GM21529 (cell line): Measurements from ENCODE around the gene CBARP.

Experiments
- ATAC-seq: cut with Tn5 transposase; IDR thresholded peaks from one replicate; pipeline ENCODE4 v1.9.1; 2021; ENCODE audit not compliant: unreplicated experiment

Gene CBARP, protein sequence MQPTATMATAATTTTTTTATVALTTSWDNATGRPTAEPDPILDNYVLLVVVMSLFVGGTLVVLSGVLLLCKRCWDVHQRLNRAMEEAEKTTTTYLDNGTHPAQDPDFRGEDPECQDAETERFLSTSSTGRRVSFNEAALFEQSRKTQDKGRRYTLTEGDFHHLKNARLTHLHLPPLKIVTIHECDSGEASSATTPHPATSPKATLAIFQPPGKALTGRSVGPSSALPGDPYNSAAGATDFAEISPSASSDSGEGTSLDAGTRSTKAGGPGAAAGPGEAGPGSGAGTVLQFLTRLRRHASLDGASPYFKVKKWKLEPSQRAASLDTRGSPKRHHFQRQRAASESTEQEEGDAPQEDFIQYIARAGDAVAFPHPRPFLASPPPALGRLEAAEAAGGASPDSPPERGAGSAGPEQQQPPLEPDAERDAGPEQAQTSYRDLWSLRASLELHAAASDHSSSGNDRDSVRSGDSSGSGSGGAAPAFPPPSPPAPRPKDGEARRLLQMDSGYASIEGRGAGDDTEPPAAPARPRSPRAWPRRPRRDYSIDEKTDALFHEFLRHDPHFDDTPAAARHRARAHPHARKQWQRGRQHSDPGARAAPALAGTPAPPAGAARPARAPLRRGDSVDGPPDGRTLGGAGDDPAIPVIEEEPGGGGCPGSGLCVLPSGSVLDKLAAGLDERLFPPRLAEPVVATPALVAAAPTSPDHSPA

DNA sequence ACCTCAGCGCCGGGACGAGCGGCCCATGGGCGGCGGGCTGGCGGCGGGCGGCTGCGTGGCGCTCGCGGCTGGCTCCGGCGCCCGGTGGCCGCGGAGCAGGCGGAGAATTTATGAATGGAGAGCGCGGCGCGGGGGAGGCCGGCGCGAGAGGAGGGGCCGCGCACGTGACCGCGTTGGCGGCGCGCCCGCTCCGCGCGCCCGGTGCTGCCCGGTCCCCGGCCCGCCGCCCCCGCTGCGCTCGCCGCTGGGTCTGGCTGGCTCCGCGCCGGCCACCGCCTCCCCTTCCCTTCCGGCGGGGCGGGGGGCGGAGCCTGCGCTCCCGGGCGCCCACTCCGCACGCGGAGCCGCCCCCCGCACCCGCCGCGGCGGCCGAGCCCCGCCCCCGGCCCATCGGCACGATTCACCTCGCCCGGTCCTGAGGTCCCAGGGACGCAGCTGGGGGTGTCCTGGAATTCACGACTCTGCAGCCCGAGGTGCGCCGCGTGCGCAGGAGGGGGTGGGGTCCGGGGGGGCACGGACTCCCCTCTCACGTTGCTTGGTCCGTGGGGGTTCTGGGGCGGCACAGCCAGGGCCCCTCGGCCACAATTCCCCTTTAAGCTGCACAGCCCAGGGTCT, at the start of gene CBARP:
Gene CBARP (minus strand): TSS at position 252 of the 615 bp plus-strand sequence. CDS start 1,905 bp downstream, outside the sequence.
- no peak for ATAC-seq

DNA sequence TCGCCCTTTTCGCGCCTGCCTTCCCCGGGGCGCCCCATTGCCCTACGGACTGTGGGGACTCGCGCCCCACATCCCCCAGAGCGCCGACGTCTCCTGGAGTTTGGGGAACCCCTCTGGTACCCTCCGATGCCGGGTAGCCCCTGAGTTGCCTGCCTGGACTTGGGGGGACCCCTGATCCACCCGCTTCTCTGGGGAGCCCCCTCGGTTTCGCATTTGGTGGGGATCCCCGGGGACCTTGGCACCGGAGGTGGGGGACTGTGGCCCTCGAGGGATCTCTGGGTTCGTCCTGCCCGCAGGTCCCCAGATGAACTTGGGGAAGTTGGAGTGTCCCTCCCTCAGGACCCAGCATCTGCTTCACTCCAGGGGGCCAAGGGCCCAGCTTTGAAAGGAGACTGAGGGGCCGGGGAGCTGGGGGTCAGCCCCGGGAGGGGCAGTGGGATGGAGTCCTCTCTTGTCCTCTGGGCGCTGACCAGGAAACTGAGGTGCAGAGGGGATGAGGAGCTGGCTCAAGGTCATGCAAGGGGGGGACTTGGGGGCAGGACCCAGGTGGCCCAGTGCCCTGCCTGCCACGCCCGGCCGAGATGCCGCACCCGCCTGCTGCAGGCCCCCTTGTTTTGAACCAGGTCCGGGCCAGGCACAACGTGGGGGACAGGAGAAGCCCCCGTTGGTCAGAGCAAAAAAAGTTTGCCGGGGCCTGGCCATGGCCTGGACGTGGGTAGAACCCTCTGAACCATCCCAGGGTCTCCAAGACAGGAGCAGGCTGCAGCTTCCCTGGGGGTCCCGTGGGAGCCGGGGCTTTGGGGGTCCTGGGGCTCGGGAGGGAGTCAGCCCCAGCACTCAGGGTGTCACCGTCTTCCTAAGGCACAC, 48.9 kb upstream of the CBARP start:
- no peak for ATAC-seq

DNA sequence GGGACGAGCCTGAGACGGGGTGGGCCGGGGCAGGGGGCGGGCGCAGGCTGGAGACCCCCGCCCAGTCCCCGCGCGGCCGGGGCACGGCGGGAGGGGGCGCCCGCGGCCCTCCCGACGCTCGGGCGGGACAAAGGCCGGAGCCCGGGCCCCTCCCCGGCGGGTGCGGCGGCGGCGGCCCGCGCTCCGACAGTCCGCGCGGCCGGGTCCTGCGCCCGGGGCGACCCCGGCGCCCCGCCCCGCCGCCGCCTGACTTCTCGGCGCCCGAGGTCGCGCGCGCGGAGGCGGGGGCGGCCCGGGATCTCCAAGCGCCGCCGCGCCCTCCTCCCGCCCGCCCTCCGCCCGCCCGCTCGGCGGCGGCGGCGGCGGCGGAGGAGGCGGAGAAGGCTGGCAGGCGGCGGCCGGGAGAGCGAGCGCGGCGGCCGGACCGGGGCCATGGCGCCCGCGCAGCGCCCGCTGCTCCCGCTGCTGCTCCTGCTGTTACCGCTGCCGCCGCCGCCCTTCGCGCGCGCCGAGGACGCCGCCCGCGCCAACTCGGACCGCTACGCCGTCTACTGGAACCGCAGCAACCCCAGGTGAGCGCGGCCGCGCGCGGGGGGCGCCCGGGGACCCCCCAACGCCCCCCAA, 48.0 kb upstream of the CBARP start, which contains the start of gene EFNA2:
Gene EFNA2 (plus strand): TSS at position 137 of the 624 bp plus-strand sequence. CDS start 296 bp downstream, at position 433.
- ATAC-seq: no peak

DNA sequence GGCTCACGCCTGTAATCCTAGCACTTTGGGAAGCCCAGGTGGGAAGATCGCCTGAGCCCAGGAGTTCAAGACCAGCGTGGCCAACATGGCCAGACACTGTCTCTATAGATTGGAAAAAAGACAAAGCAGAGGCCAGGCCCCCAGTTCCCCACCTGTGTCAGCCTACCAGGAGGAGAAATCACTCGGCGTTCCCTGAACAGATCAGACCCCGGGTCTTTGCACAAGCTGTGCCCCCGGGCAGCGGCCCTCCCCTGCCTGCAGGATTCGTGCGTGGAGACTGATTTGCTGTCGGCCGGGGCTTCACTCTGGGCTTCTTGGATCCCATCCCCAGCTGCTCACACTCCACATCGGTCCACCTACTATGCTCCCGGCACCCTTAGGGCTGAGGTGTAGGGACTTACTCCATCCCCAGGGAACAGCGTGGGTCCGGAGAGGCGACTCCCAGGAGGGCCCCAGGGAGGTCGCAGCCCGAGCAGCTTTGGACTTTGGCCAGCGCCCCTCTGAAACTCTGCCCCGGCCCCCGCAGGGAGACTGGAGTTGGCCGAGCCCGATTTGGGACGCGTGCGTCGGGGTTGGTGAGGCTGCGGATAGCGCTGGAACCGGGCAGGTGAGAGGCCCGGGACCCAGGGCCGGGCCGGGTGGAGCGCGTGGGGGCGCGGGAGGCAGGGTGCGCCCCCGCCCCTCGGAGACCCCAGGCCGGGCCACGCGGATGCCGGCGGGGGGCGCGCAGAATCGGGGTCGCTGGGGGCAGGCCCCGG, 47.4 kb upstream of the CBARP start:
- no peak for ATAC-seq

DNA sequence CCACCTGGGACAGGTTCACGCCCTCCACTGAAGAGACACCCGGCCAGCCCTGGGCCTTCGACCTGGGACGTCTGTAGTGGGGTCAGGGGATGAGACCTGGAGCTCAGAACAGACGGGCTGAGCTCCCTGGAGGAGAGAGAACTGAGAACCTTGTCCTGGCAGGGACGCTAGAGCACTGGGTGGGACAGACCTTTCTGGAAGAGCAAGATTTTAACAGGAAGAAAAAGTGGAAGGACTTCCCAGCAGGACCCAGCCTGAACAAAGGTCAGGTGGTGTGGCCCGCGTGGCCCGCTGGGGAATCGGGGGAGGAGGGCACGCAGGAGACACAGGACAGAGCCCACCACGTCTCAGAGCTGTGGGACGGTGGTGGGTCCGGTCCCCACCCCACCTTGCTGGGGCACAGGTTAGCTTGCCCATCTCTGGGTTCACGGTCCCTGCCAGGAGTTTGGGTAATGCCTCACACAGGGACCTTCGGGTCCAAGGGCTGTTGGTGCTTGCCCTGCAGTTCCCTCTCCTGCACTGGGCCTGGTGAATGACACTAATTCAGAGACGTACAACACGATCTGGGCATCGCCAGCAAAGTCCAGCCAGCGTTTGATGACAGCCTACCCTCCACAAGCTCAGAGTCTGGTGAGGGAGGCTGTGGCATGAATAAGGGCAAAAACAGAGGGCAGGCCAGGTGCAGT, 46.6 kb upstream of the CBARP start:
- ATAC-seq: no peak

DNA sequence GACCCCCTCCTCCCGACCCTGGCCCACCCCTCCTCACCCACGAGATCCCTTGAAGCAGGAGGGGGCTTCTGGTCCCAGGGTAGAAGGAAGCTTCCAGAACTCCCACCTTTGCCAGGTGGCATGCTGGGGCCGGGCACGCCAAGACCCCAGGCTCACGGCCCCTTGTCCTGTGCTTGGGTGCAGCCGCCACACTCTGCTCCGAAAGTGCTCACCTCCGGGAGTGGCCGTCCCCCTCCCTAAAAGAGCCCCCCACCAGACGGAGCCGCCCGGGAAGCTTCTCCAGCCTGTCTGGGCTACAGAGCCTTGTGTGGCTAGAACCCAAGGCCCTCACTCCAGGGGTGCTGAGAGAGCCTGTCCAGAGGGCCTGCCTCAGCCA, 46.1 kb upstream of the CBARP start:
- no peak for ATAC-seq

DNA sequence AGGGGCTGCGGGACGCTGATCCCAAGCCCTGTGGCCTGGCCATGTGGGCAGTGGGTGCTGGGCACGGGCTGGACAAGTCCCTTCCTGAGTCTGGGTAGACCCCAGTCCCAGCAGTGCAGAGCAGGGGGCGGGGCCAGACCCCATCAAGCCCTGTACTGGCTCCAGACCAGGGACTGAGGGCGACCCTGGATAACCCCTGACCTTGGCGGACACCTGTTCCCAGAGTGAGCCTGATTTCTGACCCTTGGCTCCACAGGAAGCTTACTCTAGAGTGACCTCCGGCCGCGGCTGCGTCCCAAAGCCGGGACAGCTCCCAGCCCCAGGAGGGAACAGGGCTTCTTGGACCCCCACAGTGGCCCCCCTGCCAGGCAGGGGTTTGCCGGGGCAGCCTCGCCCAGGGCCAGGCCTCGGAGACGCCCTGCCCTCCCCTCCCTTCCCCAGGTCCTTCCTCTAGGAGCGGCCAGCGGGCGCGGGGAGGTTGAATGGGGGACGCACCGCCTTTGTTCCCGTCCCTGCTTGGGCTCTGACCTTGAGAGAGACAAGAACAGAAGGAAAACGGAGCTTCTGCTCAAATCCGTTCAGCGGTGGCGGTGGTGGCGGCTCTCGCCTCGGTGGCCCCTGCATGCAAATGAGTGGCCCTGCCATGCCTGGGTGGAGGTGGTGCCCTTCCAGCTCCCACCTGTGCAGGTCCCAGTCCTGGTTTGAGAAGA, 45.6 kb upstream of the CBARP start:
- no peak for ATAC-seq

DNA sequence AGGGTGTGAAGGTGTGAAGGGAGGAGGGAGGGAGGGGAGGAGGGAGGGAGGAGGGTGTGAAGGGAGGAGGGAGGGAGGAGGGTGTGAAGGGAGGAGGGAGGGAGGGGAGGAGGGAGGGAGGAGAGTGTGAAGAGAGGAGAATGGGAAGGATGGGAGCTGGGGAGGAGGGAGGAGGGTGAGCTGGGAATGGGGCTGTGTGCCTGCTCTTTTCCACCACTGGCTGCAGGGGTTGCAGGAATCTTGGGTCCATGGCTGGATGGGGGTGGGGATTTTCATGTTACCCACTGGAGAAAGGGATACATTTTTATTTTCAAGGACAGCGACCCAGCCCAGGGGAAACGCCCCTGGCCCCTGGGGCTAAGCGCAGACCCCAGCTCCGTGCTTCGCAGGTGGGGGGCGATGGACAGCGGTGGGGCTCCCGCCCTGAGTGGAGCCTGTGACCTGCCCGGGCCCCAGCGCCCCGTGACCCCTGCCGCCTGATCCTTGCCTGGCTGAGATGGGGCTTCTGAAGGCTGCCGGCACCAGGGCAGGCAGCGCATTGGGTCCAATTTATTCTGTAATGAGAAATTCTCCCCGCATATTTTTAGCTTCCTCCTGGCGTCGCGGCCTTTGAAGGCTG, 44.9 kb upstream of the CBARP start:
- ATAC-seq: no peak

DNA sequence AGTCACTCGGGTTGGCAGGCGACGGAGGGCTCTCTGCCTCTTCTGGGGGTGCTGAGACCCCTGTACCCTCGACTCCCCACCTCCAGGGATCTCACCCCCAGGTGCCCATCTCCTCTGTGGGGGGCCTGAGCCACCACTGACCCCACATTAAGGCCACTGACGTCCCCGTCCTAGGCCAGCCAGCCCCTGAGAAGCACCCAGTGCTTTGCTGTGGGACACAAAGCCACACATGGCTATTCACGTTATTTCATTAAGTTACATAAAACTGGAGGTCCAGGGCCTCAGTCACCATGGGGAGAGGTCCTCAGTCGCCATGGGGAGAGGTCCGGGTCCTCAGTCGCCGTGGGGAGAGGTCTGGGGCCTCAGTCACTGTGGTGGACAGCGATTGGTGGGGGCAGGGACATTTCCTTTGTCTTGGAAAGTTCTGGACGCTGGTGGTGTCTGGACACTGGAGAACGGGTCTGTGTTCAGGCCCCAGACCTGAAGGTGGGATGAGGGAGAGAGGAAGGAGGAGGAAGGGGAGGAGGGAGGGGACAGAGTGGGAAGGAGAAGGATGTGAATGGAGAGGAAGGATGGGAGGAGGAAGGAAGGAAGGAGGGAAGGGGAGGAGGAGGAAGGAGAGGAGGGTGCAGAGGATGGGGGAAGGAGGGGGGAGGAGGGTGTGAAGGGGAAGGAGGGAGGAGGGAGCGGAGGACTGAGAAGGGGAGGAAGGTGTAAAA, 43.9 kb upstream of the CBARP start:
- ATAC-seq: no peak

DNA sequence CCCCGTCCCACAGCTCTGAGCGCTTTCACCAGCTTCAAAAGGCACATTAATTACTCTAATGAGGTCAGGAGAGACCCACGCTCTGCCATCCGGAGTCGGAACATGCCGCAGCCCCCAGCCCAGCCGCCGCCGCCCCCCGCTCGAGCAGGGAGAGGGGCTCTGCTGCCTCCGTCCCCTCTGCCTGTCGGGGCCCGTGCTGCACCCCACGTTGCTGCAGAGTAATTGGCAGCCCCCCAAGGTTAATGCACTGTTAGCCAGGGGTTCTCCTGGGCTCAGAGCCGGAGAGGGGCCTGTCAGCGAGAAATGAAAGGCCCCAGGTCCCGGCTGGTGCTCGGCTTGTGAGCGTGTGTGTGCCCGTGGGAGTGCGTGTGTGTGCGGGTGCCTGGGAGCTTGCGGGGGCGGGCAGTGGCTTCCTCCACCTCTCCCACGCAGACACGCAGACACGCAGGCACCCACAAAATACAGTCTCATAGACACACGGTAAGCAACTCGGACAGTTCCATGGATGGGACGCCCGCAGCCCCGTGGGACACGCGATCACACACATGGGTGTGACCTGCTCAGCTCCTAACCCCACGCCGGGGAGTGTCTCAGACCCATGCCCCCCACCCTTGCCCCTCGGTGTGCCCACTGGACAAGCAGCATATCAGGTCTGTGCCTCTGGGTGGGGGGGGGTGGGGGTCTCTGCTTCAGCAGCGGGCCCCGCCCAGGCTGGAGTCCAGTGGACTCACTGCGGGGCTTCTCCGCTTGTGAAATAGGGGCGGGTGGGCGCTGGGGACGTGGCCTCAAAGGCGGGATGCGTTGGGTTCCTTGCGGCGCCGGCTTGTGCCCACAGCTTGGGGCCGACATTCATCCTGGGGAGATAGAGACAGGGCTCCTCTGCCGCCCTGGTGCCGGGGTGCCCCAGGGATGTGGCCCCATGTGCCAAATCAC, 43.1 kb upstream of the CBARP start:
- no peak for ATAC-seq

DNA sequence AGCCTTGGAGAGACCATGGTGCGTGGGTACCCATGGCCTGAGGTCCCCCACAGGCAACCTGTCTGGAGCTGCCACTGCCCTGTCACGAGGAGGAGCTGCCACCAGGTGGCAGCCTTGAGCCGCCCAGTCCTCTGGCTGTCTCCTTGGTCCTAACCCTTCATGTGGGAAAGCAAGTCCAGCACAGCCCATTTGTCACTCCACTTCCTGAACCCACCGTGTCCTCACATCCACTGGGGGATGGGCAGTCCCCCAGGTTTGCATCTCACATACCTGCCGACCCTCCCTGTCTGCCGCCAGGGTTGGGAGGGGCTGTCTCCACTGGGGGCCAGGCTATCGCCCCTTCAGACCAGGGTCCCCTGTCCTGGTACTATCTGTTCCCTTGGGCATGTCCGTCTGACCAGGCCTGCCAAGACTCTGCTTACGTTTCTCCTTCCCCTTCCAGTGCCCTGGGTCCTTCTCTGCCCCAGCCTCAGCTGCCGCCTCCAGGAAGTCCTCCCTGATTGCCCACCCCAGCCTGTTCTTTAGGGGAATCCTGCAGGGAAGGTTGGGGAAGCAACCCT, 42.1 kb upstream of the CBARP start:
- ATAC-seq: no peak

DNA sequence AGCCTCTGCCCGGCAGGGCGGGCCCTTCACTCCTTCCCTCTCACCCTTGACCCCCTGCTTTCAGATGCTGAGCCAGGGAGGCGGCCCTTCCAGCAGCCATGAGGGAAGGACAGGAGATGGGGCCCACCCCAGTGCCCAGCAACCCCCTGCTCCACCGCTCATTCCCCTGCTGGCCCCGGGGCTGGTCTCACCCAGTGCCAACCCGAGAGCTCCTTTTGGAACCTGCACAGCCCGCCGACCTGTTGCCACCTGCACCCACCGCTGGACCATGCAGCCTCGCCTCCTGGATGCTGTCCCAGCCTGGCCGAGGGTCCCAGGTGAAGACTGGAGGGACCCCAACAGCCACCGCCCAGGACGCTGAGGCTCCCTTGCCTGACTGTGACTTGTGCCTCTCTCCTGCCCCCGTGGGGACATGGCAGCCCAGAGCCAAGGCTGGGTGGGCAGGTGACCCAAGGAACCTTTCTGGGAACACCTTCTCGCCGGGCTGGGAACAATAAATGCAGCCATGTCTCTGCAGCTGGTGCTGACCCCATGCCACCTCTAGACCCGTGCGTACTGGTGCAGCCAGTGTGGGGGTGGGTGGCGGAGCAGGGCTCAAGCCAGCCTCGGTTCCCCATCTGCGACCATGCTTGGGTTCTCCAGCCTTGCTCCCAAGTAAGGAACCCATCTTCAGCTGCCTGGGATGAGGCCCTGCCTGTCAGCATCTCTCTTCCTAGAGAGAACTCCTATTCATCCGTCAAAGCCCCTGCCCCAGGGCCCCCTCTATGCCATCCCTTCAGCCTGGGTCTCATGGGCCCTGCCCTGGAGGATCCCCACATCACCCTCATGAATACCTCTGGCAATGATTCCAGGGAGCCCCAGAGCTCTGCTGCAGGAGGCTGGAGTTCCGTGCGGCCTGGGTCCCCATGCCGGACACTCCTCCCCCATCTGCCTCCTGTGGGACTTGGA, 41.2 kb upstream of the CBARP start:
- ATAC-seq: no peak

DNA sequence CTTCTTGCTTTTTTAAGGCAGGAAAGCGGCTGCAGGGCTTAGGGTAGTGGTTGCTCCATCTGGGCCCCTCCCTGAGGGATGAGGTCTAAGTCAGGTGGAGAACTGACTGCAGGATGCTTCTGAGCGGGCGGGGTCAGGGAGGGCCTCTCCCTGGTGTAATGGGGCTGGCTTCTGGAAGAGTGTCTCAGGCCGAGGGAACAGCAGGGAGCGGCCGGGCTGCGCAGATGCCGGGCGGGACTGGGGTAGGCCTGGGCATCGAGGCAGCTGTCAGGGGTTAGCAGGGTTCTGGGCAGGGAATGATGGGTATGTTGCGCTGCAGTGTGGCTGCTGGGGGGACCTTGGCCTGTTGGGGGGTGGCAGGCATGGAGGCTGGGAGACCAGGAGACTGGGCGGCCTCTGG, 40.3 kb upstream of the CBARP start:
- no peak for ATAC-seq

DNA sequence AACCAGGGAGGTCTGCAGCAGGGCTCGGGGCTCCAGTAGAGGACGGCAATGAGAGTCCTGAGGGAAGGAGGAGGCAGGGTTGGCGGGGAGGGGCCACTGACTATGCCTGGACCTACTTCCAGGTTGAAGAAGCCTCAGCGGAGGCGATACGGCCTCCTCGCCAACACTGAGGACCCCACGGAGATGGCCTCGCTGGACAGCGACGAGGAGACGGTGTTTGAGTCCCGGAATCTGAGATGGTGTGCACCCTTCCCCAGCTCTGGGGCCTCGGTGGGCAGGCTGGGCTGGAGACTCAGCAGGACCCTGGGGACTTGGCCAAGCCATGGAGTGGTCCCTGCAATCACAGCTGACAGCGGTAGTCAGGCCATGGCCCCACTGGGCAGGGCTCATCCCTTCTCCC, 39.3 kb upstream of the CBARP start:
- ATAC-seq: no peak

DNA sequence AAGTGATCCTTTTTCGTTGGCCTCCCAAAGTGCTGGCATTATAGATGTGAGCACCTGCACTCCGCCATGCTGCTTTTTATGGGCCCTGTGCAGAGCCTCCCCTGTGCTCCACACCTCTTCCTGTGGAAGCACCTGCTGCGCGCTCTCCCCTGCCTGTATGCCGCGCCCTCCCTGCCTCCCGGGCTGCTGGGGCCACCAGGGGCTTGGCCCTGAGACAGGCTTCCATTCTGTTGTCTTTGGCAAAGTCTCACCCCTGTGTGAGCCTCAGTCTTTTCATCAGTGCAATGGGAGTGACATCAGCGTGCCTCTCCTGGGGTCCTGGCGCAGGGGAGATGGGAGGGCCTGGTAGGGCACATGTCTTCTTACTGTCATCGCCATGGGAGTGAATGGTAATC, 38.8 kb upstream of the CBARP start:
- ATAC-seq: no peak
